K562 (cell line): ENCODE measurements around the gene BRPF1. TPM values are rescaled to one million over a fixed set of nuclear protein-coding genes. Genes with fewer than 3 reads are reported as not detected.

Source experiments
- ATAC-seq: fragments of 200-7000 bp; cut with Tn5 transposase; 3 replicates; pipeline ENCODE4 v1.9.1; 2020; ENCODE audit warnings: moderate library complexity
- BruUV-seq: library from RNA; stranded (reverse); fragments of 400-500 nt; replicated peaks from 2 replicates; lab custom pipeline; 2021; lab: Mats Ljungman, UMichigan
- CTCF ChIA-PET: fragments of 300-600 bp; formaldehyde crosslinking; extraction: SDS; loops from one replicate; lab custom pipeline; 2021; ENCODE audit warnings: low intra/inter-chr PET ratio; lab: Yijun Ruan, JAX
- POLR2A ChIA-PET: fragments of 300-600, 350-650 bp; sonication (Branson Sonifier 250); formaldehyde crosslinking; extraction: SDS; loops from one replicate; lab custom pipeline; 2021; ENCODE audit warnings: antibody characterized with exemption, inconsistent platforms; lab: Yijun Ruan, JAX
- DNase-seq, 4 experiments: peaks; one replicate each; pipeline versions ENCODE4 v3.0.0 to v3.0.0-alpha.2; 2011 to 2018; ENCODE audit warnings: low spot score in 3 of 4, mixed read lengths in 3 of 4; ENCODE audit errors: extremely low read depth in 1 of 4
- FAIRE-seq: peaks from 2 replicates; lab custom pipeline; 2011; peaks lifted over from hg19 to GRCh38; lab: Jason Lieb, UNC
- H2AFZ ChIP-seq: 2 replicates; pipeline ENCODE4 v1.6.0; 2011; ENCODE audit warnings: low read depth, low read length, control low read depth, inconsistent platforms
- H3K27ac ChIP-seq: fragments of 200-600 bp; 3 replicates; pipeline ENCODE4 v1.8.0; 2011; ENCODE audit warnings: low read depth, mild to moderate bottlenecking, control low read depth, inconsistent platforms, low read length, moderate library complexity, mixed read lengths; ENCODE audit errors: extremely low read depth
- H3K27me3 ChIP-seq, 2 experiments: fragments of 300-600 bp in 1 of 2; 2 replicates in 1 of 2; 3 replicates in 1 of 2; pipeline versions ENCODE4 v1.6.0 to v1.8.0; 2011; ENCODE audit warnings: inconsistent platforms in 2 of 2, low read length in 2 of 2, mild to moderate bottlenecking in 1 of 2, mixed read lengths in 1 of 2, moderate library complexity in 1 of 2; ENCODE audit not compliant: control insufficient read depth in 2 of 2, insufficient read depth in 2 of 2
- H3K36me3 ChIP-seq: fragments of 300-600 bp; 3 replicates; pipeline ENCODE4 v1.8.0; 2011; ENCODE audit warnings: mild to moderate bottlenecking, low read length, inconsistent platforms; ENCODE audit not compliant: control insufficient read depth, insufficient read depth
- H3K4me1 ChIP-seq, 2 experiments: fragments of 200-600 bp in 1 of 2; replicated peaks in 1 of 2; 2 replicates in 1 of 2; 3 replicates in 1 of 2; pipeline versions ENCODE4 v1.5.1 to v1.8.0; 2011; ENCODE audit warnings: inconsistent platforms in 2 of 2, low read length in 2 of 2, mild to moderate bottlenecking in 1 of 2, mixed read lengths in 1 of 2, moderate library complexity in 1 of 2; ENCODE audit not compliant: control insufficient read depth in 2 of 2, insufficient read depth in 2 of 2
- H3K4me2 ChIP-seq: 2 replicates; pipeline ENCODE4 v1.6.1; 2011; ENCODE audit warnings: low read length, control low read depth, inconsistent platforms, mixed read lengths; ENCODE audit not compliant: insufficient read depth
- H3K4me3 ChIP-seq: fragments of 200-600 bp; sonication (generic), shearing (Covaris generic); 2 replicates; pipeline ENCODE4 v1.5.1; 2016; ENCODE audit warnings: control low read depth, inconsistent platforms
- H3K79me2 ChIP-seq: fragments of 200-600 bp; 3 replicates; pipeline ENCODE4 v1.8.0; 2011; ENCODE audit warnings: low read length, inconsistent platforms; ENCODE audit not compliant: control insufficient read depth, insufficient read depth
- H3K9ac ChIP-seq, 2 experiments: 2 replicates each; pipeline versions ENCODE4 v1.6.0 to v1.6.1; 2011; ENCODE audit warnings: low read depth in 2 of 2, low read length in 2 of 2, control low read depth in 1 of 2, inconsistent platforms in 1 of 2, mild to moderate bottlenecking in 1 of 2, mixed read lengths in 1 of 2; ENCODE audit not compliant: insufficient read depth in 1 of 2
- H3K9me1 ChIP-seq: one replicate; pipeline ENCODE4 v1.6.0; 2011; ENCODE audit warnings: inconsistent platforms, mild to moderate bottlenecking, low read length, moderate library complexity; ENCODE audit not compliant: control insufficient read depth, insufficient read depth
- H3K9me3 ChIP-seq: replicated peaks from 2 replicates; pipeline ENCODE4 v1.5.1; 2011; ENCODE audit warnings: low read depth, low read length, inconsistent platforms; ENCODE audit not compliant: control insufficient read depth, insufficient read depth
- H4K20me1 ChIP-seq: replicated peaks from 2 replicates; pipeline ENCODE4 v1.6.1; 2011; ENCODE audit warnings: low read length, inconsistent platforms, mixed read lengths; ENCODE audit not compliant: control insufficient read depth, insufficient read depth
- ADNP ChIP-seq: fragments of 200-800 bp; sonication (Bioruptor generic); IDR thresholded peaks from 2 replicates; pipeline ENCODE4 v1.6.1; 2016; ENCODE audit warnings: missing genetic modification characterization, missing compliant biosample characterization
- ASH1L ChIP-seq: fragments of 450-650 bp; IDR thresholded peaks from 2 replicates; pipeline ENCODE4 v1.6.1; 2018; ENCODE audit warnings: borderline replicate concordance, mild to moderate bottlenecking, low read depth; ENCODE audit not compliant: partially characterized antibody
- BCOR ChIP-seq: fragments of 450-650 bp; IDR thresholded peaks from 2 replicates; pipeline ENCODE4 v1.6.1; 2016
- BHLHE40 ChIP-seq: IDR thresholded peaks from 2 replicates; pipeline ENCODE4 v1.6.1; 2011; ENCODE audit warnings: low read length, improper control_type of control experiment
- CHD4 ChIP-seq: fragments of 200-600 bp; sonication (generic); IDR thresholded peaks from 3 replicates; pipeline ENCODE4 v1.6.1; 2012; ENCODE audit warnings: low read depth, mild to moderate bottlenecking, mixed read lengths, low read length, inconsistent platforms; ENCODE audit not compliant: insufficient read depth, insufficient replicate concordance, poor library complexity, severe bottlenecking
- FOXK1 ChIP-seq: sonication (generic); formaldehyde crosslinking; IDR thresholded peaks from 2 replicates; pipeline ENCODE4 v1.8.0; 2022; ENCODE audit warnings: missing genetic modification reagents, mild to moderate bottlenecking, borderline replicate concordance
- HDAC1 ChIP-seq, 2 experiments: fragments of 450-650 bp; IDR thresholded peaks; 2 replicates each; pipeline ENCODE4 v1.6.1; 2016 to 2017; ENCODE audit warnings: inconsistent platforms in 1 of 2, mild to moderate bottlenecking in 1 of 2, moderate library complexity in 1 of 2
- HDAC2 ChIP-seq: fragments of 450-650 bp; IDR thresholded peaks from 2 replicates; pipeline ENCODE4 v1.6.1; 2016; ENCODE audit warnings: mild to moderate bottlenecking
- HIVEP1 ChIP-seq: fragments of 250-450 bp; sonication (Bioruptor Pico); IDR thresholded peaks from 2 replicates; pipeline ENCODE4 v1.4.0; 2020; ENCODE audit warnings: mild to moderate bottlenecking
- NCOA2 ChIP-seq, 2 experiments: fragments of 450-650 bp; IDR thresholded peaks; 2 replicates each; pipeline ENCODE4 v1.6.1; 2018; ENCODE audit warnings: mild to moderate bottlenecking in 2 of 2, moderate library complexity in 1 of 2; ENCODE audit not compliant: partially characterized antibody in 2 of 2
- PCBP1 ChIP-seq: fragments of 200-400 bp; formaldehyde crosslinking; IDR thresholded peaks from 2 replicates; pipeline ENCODE4 v1.6.1; 2018; ENCODE audit warnings: mild to moderate bottlenecking, low read depth, low read length; ENCODE audit not compliant: poor library complexity, severe bottlenecking
- PHF8 ChIP-seq: fragments of 200-600 bp; sonication (generic); IDR thresholded peaks from 2 replicates; pipeline ENCODE4 v1.6.1; 2012; ENCODE audit warnings: mixed run types, mild to moderate bottlenecking, inconsistent platforms, low read length, moderate library complexity, borderline replicate concordance
- POLR2AphosphoS2 ChIP-seq: IDR thresholded peaks from 2 replicates; pipeline ENCODE4 v1.6.1; 2012; ENCODE audit warnings: low read length, improper control_type of control experiment
- RAD51 ChIP-seq: fragments of 450-650 bp; IDR thresholded peaks from 2 replicates; pipeline ENCODE4 v1.7.1; 2016; ENCODE audit warnings: low read depth, mild to moderate bottlenecking, borderline replicate concordance
- TOE1 ChIP-seq, 2 experiments: fragments of 450-650 bp in 1 of 2; sonication (generic) in 1 of 2; formaldehyde crosslinking in 1 of 2; IDR thresholded peaks; 2 replicates each; pipeline versions ENCODE4 v1.7.1 to v1.8.0; 2016 to 2022; ENCODE audit warnings: borderline replicate concordance in 2 of 2, mild to moderate bottlenecking in 2 of 2, antibody characterized with exemption in 1 of 2, inconsistent platforms in 1 of 2, low read depth in 1 of 2, missing genetic modification reagents in 1 of 2, moderate library complexity in 1 of 2
- ZNF280B ChIP-seq: fragments of 250-450 bp; sonication (Bioruptor Pico); IDR thresholded peaks from 2 replicates; pipeline ENCODE4 v1.5.1; 2021; ENCODE audit warnings: mild to moderate bottlenecking
- WGBS: fragments of 100-300 bp; shearing (Covaris generic); methylation state at CpG from one replicate; pipeline ENCODE4 v1.1.6; 2016; ENCODE audit warnings: low coverage, mixed read lengths; ENCODE audit not compliant: insufficient coverage; ENCODE audit errors: missing lambda C conversion rate; 5-methylcytosine and 5-hydroxymethylcytosine counted together
- in situ Hi-C: fragments of 300-500 bp; cut with MboI; formaldehyde crosslinking; loops from 4 replicates; pipeline ENCODE4 v1.15.0; 2018; ENCODE audit warnings: inconsistent platforms, mixed read lengths
- intact Hi-C: fragments of 100-400 bp; cut with micrococcal nuclease; formaldehyde crosslinking; loops from 2 replicates; pipeline ENCODE4 v1.14.2; 2022
- polyA plus RNA-seq, 8 experiments: library from polyadenylated mRNA; depleted of rRNA in 4 of 8; stranded (reverse) in 5 of 8; unstranded in 3 of 8; fragments of >200 nt; fragmentation: Nextera tagmentation in 2 of 8; fragmentation: Illumina TruSeq in 1 of 8; extraction: Ambion mirVana in 2 of 8; extraction: Trizol in 1 of 8; gene quantifications; 2 replicates each; pipeline versions ENCODE4 v1.2.1 to v1.2.3, GENCODE V29; 2011 to 2014; ENCODE audit warnings: inconsistent platforms in 1 of 8, missing spikeins in 1 of 8
- total RNA-seq, 7 experiments: library from RNA; depleted of rRNA in 6 of 7; stranded (reverse); fragments of >200 nt in 6 of 7; fragmentation: Illumina TruSeq in 2 of 7; extraction: Trizol in 2 of 7; gene quantifications; 2 replicates each; pipeline versions ENCODE4 v1.2.1 to v1.2.3, GENCODE V29; 2011 to 2021; ENCODE audit warnings: low replicate concordance in 1 of 7
- TF ChIP-seq, protein P1 (sequence below): sonication (generic); formaldehyde crosslinking; IDR thresholded peaks from 2 replicates; pipeline ENCODE4 v1.9.0; 2022; ENCODE audit warnings: mild to moderate bottlenecking, missing genetic modification reagents
- TF ChIP-seq, protein P2 (sequence below): fragments of 450-650 bp; formaldehyde crosslinking; IDR thresholded peaks from 2 replicates; pipeline ENCODE4 v1.4.0; 2020; ENCODE audit warnings: mild to moderate bottlenecking, mixed read lengths

The BRPF1 gene
- total and polyA plus RNA-seq, 9 of the 15 experiments (the other 6 are each of a cell fraction or from before 2014, with no cell fraction given), result 1.1 to 40.2 (median 23.5) TPM

GRCh38 chr3:9770276-9770812 lies 38.8 kb downstream of the BRPF1 start:
- H3K27me3 ChIP-seq, result no peaks in the 10 kb centered on the region
- H3K27ac ChIP-seq, result no peak overlapping the region
- peaks cover 0 to 19% of the 10 kb centered on the region in 2 experiments; a peak in 3 of 5 replicates for H3K4me1 ChIP-seq
- no peaks in the 10 kb centered on the region for H3K9me1 ChIP-seq
- no peak for ATAC-seq
- no peaks in the 10 kb centered on the region for H4K20me1 ChIP-seq
- no peak for FAIRE-seq
- H3K9me3 ChIP-seq, result no peaks in the 10 kb centered on the region
- H2AFZ ChIP-seq, result peak overlapping the region; percentile 83
- in situ Hi-C loops, result no loop called here
- peak overlapping the region; percentile 48 to 79; a peak in 3 of 4 replicates for H3K9ac ChIP-seq
- POLR2A ChIA-PET, result interaction anchor here (0.6 to 0.9 kb wide), 5 partner anchors 10 to 317 kb away, joined by 3 to 5 read pairs (median 4); partner anchors contain the start of gene EMC3
- DNase-seq, result no peak
- H3K4me2 ChIP-seq, result peak overlapping the region; percentile 71
- WGBS, result 32% methylated on average over 15 of the region's 15 CpGs
- intact Hi-C loops, result no loop called here
- H3K4me3 ChIP-seq, result peak overlapping the region; percentile 37
- CTCF ChIA-PET, result no interaction called here
- no peaks in the 10 kb centered on the region for H3K79me2 ChIP-seq
- no TSS peak for BruUV-seq
- no peaks in the 10 kb centered on the region for H3K36me3 ChIP-seq
- TF ChIP-seq HDAC1 (IDR thresholded peaks at IDR 0.05) (no peak), ADNP (tag) (peak; percentile 74; the same call in 1 of the 2 replicates), RAD51 (peak; percentile 92), FOXK1 (CRISPR knock-in tag) (no peak), HDAC2 (peak; percentile 29; the same call in 1 of the 2 replicates), HIVEP1 (CRISPR knock-in tag) (no peak), PHF8 (no peak), BHLHE40 (peak; percentile 58), BCOR (peak; percentile 80; the same call in 1 of the 2 replicates), TOE1 (IDR thresholded peaks at IDR 0.05; ENCODE audit: borderline replicate concordance) (peak; percentile 91), TOE1 (CRISPR knock-in tag; IDR thresholded peaks at IDR 0.05; ENCODE audit: borderline replicate concordance, low read depth) (no peak), POLR2AphosphoS2 (no peak), NCOA2 (IDR thresholded peaks at IDR 0.05; ENCODE audit: partially characterized antibody in 2 of 2) (no peak), PCBP1 (peak; percentile 17), CHD4 (peak; percentile 87), ASH1L (no peak), ZNF280B (CRISPR knock-in tag) (no peak)
- TF ChIP-seq, protein P1, sequence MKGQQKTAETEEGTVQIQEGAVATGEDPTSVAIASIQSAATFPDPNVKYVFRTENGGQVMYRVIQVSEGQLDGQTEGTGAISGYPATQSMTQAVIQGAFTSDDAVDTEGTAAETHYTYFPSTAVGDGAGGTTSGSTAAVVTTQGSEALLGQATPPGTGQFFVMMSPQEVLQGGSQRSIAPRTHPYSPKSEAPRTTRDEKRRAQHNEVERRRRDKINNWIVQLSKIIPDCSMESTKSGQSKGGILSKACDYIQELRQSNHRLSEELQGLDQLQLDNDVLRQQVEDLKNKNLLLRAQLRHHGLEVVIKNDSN (CRISPR knock-in tag), result peak; percentile 86
- TF ChIP-seq, protein P2, sequence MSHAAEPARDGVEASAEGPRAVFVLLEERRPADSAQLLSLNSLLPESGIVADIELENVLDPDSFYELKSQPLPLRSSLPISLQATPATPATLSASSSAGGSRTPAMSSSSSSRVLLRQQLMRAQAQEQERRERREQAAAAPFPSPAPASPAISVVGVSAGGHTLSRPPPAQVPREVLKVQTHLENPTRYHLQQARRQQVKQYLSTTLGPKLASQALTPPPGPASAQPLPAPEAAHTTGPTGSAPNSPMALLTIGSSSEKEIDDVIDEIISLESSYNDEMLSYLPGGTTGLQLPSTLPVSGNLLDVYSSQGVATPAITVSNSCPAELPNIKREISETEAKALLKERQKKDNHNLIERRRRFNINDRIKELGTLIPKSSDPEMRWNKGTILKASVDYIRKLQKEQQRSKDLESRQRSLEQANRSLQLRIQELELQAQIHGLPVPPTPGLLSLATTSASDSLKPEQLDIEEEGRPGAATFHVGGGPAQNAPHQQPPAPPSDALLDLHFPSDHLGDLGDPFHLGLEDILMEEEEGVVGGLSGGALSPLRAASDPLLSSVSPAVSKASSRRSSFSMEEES (CRISPR knock-in tag), result peak; percentile 93
